Measurements from ENCODE around the gene ZNF474.

DNA sequence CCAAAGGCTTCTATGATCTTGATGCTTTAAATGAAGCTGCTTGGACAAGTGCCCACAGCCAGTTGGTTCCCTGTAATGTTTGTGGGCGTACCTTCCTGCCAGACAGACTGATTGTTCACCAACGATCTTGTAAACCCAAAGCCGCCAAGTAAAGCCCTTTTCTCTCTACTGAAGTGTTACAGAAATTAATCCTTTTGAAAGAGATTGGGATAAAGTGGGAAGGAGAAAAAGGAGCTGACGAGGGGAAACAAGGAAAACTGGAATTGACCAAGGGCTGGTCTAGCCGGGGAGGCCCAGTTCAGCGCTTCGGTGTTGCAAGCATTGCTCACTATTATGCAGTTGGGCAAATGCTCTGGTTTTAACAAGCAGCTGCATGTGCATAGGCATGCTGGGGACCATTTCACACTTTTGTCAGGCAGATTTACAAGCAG, 53.2 kb downstream of the ZNF474 start:
- no peak for TF ChIP-seq CTCF (IDR thresholded peaks at IDR 0.05)
- TF ChIP-seq POLR2AphosphoS5 (IDR thresholded peaks at IDR 0.05) = peak in 1 of 3 donors; percentile 39
